ENCODE data around the gene MIDN. TPM values are rescaled to one million over a fixed set of nuclear protein-coding genes. Genes with fewer than 3 reads are reported as not detected.
"Not testable (repeated sequence)": the region's sequence is repeated elsewhere in the genome, so short reads cannot be mapped to it uniquely, and the experiment has no call there.

The MIDN gene
- total RNA-seq, 1 experiment from 2014 or later = 15.6 TPM

DNA sequence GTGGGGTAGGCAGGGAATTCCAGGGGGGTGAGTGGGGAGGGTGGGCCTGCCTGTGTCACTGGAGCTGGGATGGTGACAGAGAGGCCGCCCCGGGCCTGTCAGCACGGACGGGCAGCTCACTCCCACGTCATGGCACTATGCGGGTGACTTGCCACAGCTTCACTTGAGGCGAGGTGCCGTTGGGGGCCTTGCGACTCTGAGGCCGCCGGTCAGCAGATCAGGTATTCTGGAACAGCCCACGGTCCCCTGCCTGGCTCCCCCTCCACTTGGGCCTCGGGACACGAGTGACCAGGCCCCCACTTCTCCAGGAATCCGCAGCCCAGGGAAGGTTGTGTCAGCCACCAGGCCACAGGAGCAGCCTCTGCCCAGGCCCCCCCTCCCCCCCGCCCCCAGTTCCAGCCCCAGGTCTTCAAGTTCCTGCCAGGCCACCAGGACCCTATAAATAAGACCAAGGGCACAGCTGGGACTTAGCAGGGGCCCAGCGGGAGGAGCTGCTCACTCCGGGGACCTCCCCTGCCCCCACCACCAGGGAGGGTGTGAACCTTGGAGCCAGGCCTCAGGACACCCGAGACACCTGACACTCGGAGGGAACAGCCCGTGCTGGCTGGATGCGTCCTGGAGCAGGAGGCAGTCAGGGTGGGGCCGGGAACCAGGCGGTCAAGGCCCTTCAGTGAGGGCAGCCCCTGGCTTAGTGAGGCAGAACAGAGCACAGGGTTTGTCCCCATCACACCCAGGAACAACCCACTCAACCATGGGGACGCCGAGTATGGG is 2.7 kb upstream of the MIDN start:
- no peak for DNase-seq (ENCODE audit: low read depth)

DNA sequence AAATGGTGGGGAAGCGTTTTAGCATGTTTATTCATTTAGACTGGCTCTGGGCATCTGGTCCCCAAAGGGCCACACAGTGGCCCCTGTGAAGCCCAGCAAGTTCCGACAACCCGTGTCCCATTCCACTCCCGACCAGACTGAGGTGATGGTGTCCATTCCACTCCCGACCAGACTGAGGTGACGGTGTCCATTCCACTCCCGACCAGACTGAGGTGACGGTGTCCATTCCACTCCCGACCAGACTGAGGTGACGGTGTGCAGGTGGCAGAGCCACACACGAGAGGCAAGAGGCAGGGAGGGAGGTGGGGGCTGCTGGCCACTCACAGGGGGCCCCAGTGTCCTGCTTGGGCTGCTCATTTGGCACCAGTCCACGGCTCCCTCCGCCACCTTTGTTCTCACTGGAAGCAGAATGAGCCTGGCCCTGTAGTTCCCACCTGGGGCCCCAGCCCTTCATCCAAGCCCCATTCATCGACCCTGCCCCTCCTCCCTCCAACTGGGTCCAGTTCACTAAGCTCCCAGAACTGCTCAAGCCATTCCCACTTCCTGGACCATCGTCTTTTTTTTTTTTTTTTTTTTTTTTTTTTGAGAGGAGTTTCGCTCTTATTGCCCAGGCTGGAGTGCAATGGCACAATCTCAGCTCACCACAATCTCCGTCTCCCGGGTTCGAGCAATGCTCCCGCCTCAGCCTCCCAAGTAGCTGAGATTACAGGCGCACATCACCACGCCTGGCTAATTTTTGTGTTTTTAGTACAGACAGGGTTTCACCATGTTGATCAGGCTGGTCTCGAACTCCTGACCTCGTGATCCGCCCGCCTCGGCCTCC is 1.9 kb upstream of the MIDN start:
- not testable (repeated sequence) for DNase-seq (ENCODE audit: low read depth)

GRCh38 chr19:1247748-1248138 is 640 bp upstream of the MIDN start:
- DNase-seq (ENCODE audit: low read depth) = no peak

DNA sequence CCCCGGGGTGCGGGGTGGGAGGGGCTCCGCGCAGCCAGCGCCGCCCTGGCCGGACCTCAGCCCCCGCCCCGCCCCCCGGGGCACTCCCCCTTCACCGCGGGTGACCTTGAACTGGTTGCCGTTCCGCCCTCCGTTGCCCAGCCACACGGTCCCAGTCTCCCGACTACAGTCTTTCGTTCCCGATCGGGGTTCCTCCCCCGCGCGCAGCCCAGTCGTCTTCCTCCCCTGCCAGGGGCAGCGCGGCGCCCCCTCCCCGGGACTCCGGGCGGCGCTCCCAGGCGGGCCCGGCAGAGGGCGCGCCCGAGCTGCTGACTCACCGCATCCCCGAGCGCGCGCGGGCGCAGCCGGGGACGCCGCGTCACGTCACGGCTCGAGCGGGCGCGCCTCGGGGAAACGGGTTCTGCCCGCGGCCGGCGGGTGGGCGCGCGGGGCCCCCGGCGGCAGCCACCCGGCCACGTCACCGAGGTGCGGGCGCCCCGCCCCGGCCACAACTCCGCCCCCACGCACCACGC is 459 bp downstream of the MIDN start:
- no peak for DNase-seq (ENCODE audit: low read depth)

DNA sequence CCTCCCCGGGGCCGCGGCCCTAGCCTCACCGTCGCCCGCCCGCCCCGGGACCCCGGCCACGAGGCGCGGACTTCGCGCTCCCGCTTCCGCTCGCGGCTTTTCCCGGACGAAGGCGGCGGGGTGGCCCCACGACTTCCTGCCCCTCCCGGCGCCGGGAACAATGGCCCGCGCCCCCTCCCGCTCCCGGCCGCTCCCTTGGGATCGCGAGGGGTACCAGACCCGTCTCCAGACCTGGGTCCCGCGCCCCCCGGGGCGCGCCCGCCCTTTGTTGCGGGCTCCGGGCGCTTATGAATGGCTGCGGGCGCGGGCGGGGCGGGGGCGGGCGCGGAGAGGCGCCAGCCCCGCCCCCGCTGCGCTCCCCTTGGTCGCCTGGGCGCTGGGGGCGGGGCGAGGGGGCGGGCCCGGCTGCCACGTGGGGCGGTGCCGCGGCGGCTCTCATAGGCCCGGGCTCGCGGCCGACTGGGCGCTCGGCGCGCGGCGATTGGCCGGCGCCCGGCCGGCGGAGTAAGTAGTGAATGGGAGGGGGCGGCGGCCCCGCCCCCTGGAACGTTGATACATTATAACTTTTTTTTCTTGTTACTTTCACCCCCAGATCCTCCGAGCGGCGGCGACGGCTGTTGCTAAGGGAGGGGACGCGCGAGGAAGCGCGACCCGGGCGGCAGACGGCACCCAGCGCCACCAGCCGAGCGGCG is 1.1 kb downstream of the MIDN start:
- peak; percentile 95 for DNase-seq (ENCODE audit: low read depth)

DNA sequence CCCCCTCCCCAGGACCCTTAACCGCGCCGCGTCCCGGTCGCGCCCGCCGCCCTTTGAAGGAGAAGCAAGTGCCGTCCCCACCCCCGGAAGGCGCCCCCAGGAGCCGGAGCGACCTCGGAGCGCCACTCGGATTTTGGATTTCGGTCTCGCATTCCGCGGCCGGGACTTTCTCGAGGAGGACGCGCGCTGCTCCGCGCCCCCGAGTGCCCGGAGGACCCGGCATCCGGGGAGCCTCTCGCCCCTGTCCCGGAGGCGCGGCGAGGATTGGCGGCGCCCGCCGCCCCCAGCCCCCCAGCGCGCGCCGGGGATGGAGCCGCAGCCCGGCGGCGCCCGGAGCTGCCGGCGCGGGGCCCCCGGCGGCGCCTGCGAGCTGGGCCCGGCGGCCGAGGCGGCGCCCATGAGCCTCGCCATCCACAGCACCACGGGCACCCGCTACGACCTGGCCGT is 1.6 kb downstream of the MIDN start:
- DNase-seq (ENCODE audit: low read depth) = no peak

DNA sequence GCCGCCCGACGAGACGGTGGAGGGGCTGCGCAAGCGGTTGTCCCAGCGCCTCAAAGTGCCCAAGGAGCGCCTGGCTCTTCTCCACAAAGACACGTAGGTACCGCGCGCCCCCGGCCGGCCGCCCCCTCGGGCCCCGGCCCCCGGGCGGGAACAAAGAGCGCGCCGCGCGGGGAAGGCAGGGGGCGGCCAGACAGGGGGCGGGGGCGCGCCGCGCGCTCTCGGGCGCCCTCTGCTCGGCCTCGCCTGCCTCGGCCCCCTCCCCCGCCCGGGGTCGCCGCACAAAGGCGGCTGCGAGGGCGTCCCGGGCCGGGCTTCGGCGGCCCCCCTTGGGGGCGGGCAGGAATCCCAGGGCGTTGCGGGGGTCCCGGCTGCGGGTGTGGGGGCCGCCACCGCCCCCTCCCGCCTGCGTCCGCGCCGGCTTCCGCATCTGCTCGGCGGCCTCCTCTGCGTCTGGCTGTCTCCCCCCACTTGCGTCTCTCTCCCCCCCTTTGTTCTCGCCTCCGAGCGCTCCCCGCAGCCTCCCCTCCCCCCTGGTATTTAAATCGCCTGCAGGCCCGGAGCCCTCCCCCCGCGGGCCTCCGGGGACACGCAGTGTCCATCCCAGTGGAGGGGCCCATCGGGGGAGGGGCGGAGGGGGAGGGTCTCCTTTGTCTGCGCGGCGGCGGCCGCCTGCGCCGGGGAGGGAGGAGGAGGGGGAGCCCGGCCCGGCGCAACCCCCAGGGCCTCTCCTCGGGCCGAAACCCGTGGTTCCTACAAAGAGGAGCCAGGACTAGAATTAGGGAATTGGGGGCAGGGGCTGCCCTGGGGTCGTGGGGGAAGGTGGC is 2.3 kb downstream of the MIDN start:
- peak; percentile 62 for DNase-seq (ENCODE audit: low read depth)

- DNase-seq (ENCODE audit: low read depth) = peak; percentile 73
Measured at GRCh38 chr19:1251330-1252220, 3.2 kb downstream of the MIDN start.

DNA sequence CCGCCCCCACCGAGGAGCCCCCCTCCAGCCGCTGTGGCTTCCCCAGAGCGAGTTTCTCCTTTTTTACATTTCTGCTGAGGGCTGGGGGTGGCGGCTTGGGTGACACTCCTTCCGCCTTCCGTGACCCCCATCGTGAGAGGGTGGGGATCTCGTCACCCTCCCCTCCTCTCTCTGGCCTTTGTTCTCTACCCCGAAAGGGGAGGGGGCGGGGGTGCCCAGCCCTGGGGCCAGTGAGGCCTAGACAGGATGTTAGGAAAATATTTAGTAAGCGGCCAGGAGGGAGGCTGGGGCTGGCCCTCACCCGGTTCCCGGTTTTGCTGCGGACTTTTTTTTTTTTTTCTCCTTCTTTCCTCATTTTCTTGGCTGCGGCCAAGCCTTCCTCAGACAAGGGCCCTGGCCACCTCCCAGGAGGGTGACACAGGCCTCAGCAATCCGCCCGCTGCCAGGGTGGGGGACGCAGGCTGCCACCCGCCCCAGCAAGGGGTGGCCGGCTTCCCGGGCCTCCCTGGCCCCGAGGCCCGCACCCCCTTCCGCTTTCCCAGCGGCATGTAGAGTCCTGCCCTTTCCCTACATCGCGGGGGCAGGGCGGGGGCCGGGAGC is 3.9 kb downstream of the MIDN start:
- peak; percentile 87 for DNase-seq (ENCODE audit: low read depth)

GRCh38 chr19:1252821-1253513 is 4.6 kb downstream of the MIDN start:
- peak; percentile 96 for DNase-seq (ENCODE audit: low read depth)

- DNase-seq (ENCODE audit: low read depth) = no peak
Measured at GRCh38 chr19:1253514-1254080, 5.2 kb downstream of the MIDN start.

GRCh38 chr19:1254081-1254527 is 5.7 kb downstream of the MIDN start:
- no peak for DNase-seq (ENCODE audit: low read depth)

DNA sequence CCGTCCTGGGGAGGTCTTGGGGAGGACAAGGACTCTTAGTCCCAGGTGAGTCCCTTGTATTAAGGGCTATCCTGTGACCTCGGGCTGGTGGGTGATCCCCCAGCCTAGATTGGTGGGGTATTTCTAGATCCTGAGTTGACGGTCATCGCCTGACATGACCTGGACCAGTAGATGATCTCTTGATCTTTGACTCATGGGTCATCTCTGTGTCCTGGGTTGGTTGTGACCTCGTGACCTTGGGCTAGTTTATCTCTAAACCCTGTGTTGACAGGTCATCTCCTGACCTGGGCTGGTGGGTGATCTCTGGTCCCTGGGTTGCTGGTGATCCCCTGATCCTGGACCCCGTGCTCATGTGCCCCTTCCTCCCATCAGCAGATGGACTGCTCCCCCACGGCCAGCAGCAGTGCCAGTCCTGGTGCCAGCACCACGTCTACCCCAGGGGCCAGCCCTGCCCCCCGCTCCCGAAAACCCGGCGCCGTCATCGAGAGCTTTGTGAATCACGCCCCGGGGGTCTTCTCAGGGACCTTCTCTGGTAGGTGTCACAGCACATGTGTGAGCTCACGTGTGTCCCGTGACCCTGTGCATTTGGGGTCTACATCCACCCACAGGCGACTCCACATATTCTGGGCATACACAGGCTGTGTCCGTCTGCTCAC is 6.3 kb downstream of the MIDN start:
- DNase-seq (ENCODE audit: low read depth) = no peak

GRCh38 chr19:1255186-1256161 is 7.1 kb downstream of the MIDN start:
- DNase-seq (ENCODE audit: low read depth) = no peak

GRCh38 chr19:1256646-1257474 is 8.5 kb downstream of the MIDN start:
- no peak for DNase-seq (ENCODE audit: low read depth)
